Mesenchymal stem cell (in vitro differentiated cells and primary cell): Measurements from ENCODE around the gene BICDL2.

Experiments used
- DNase-seq: peaks from one replicate; pipeline ENCODE4 v3.0.0-alpha.2; 2013
- H2AFZ ChIP-seq: one replicate; pipeline ENCODE4 v1.6.1; 2013; ENCODE audit warnings: low read depth, mild to moderate bottlenecking, control low read depth, inconsistent platforms, low read length, moderate library complexity
- H2AK5ac ChIP-seq: 2 replicates; pipeline ENCODE4 v1.6.1; 2013; ENCODE audit warnings: low read length, moderate library complexity, mild to moderate bottlenecking, inconsistent platforms; ENCODE audit not compliant: severe bottlenecking
- H2BK120ac ChIP-seq: one replicate; pipeline ENCODE4 v1.6.1; 2013; ENCODE audit warnings: low read depth, mild to moderate bottlenecking, inconsistent platforms, low read length, moderate library complexity
- H2BK12ac ChIP-seq, 2 experiments: one replicate each; pipeline ENCODE4 v1.6.1; 2013; ENCODE audit warnings: inconsistent platforms in 2 of 2, low read length in 2 of 2, mild to moderate bottlenecking in 2 of 2, moderate library complexity in 2 of 2, control low read depth in 1 of 2
- H2BK15ac ChIP-seq: one replicate; pipeline ENCODE4 v1.6.1; 2013; ENCODE audit warnings: mild to moderate bottlenecking, low read depth, inconsistent platforms; ENCODE audit not compliant: poor library complexity, severe bottlenecking
- H2BK5ac ChIP-seq: 2 replicates; pipeline ENCODE4 v1.6.1; 2013; ENCODE audit warnings: low read depth, mild to moderate bottlenecking, low read length, control low read depth, inconsistent platforms; ENCODE audit not compliant: poor library complexity, severe bottlenecking
- H3K14ac ChIP-seq, 2 experiments: one replicate each; pipeline ENCODE4 v1.6.1; 2013; ENCODE audit warnings: inconsistent platforms in 2 of 2, low read length in 2 of 2, control low read depth in 1 of 2, mild to moderate bottlenecking in 1 of 2, moderate library complexity in 1 of 2
- H3K18ac ChIP-seq, 2 experiments: one replicate each; pipeline ENCODE4 v1.6.1; 2013; ENCODE audit warnings: inconsistent platforms in 2 of 2, low read length in 2 of 2, control low read depth in 1 of 2, low read depth in 1 of 2, mild to moderate bottlenecking in 1 of 2
- H3K23ac ChIP-seq, 2 experiments: one replicate each; pipeline ENCODE4 v1.6.1; 2013; ENCODE audit warnings: inconsistent platforms in 2 of 2, low read length in 2 of 2, mild to moderate bottlenecking in 2 of 2, moderate library complexity in 2 of 2, control low read depth in 1 of 2
- H3K27ac ChIP-seq: 2 replicates; pipeline ENCODE4 v1.5.1; 2013; ENCODE audit warnings: mild to moderate bottlenecking, moderate library complexity, low read length, control low read depth, inconsistent platforms; ENCODE audit not compliant: poor library complexity, severe bottlenecking
- H3K27me3 ChIP-seq, 2 experiments: 2 replicates each; pipeline versions ENCODE4 v1.6.1 to v1.7.0; 2013; ENCODE audit warnings: low read length in 2 of 2, mild to moderate bottlenecking in 2 of 2, moderate library complexity in 2 of 2, control low read depth in 1 of 2, inconsistent platforms in 1 of 2; ENCODE audit not compliant: control insufficient read depth in 1 of 2, insufficient read depth in 1 of 2
- H3K36me3 ChIP-seq, 2 experiments: 2 replicates each; pipeline versions ENCODE4 v1.6.1 to v1.7.0; 2013; ENCODE audit warnings: low read length in 2 of 2, control low read depth in 1 of 2, inconsistent platforms in 1 of 2, low read depth in 1 of 2, mild to moderate bottlenecking in 1 of 2; ENCODE audit not compliant: insufficient read depth in 2 of 2, control insufficient read depth in 1 of 2
- H3K4ac ChIP-seq, 2 experiments: one replicate each; pipeline ENCODE4 v1.6.1; 2013; ENCODE audit warnings: inconsistent platforms in 2 of 2, low read length in 2 of 2, mild to moderate bottlenecking in 2 of 2, moderate library complexity in 2 of 2, control low read depth in 1 of 2, low read depth in 1 of 2
- H3K4me1 ChIP-seq: 2 replicates; pipeline ENCODE4 v1.6.1; 2013; ENCODE audit warnings: low read depth, low read length, control low read depth; ENCODE audit not compliant: control insufficient read depth, insufficient read depth
- H3K4me2 ChIP-seq: 2 replicates; pipeline ENCODE4 v1.6.1; 2013; ENCODE audit warnings: low read length, mild to moderate bottlenecking, inconsistent platforms; ENCODE audit not compliant: poor library complexity, severe bottlenecking
- H3K4me3 ChIP-seq, 2 experiments: 2 replicates each; pipeline versions ENCODE4 v1.5.1 to v1.7.0; 2013; ENCODE audit warnings: low read length in 2 of 2, mild to moderate bottlenecking in 2 of 2, control low read depth in 1 of 2, low read depth in 1 of 2; ENCODE audit not compliant: insufficient read depth in 1 of 2
- H3K79me1 ChIP-seq: replicated peaks from 2 replicates; pipeline ENCODE4 v1.6.1; 2013; ENCODE audit warnings: mild to moderate bottlenecking, control low read depth, low read length, inconsistent platforms; ENCODE audit not compliant: poor library complexity, severe bottlenecking
- H3K9ac ChIP-seq: 2 replicates; pipeline ENCODE4 v1.7.0; 2013; ENCODE audit warnings: mild to moderate bottlenecking, low read length, moderate library complexity
- H3K9me3 ChIP-seq: 2 replicates; pipeline ENCODE4 v1.7.0; 2013; ENCODE audit warnings: mild to moderate bottlenecking, low read length; ENCODE audit not compliant: control insufficient read depth
- H4K8ac ChIP-seq: one replicate; pipeline ENCODE4 v1.6.1; 2013; ENCODE audit warnings: inconsistent platforms, mild to moderate bottlenecking, low read length, moderate library complexity
- H4K91ac ChIP-seq: one replicate; pipeline ENCODE4 v1.6.1; 2013; ENCODE audit warnings: mild to moderate bottlenecking, low read length, inconsistent platforms
- WGBS: methylation state at CpG from one replicate; pipeline ENCODE4 v1.1.7; 2013; ENCODE audit warnings: mixed read lengths; 5-methylcytosine and 5-hydroxymethylcytosine counted together

BICDL2 gene

DNA sequence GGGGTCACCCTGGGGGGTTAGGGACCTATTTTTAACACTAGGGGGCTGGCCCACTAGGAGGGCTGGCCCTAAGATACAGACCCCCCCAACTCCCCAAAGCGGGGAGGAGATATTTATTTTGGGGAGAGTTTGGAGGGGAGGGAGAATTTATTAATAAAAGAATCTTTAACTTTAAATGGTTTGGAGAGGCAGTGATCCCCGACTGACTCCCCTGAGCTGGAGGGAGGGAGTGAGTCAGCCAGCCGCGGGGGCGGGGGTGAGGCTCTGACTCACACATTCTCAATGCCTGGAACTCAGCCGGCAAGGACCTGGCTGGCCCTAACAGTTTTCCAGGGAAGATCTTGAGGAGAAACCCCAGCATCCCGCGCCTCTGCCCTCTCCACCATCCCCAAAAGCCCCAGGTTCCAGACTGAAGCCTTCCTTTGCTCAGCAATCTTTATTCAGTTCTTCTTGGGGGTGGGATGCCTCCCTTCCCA, 14.5 kb downstream of the BICDL2 start:
- H3K23ac ChIP-seq: no peak overlapping the region
- peak overlapping the region; percentile 87 to 94 for H3K4ac ChIP-seq
- H2BK15ac ChIP-seq: peak overlapping the region; percentile 93
- H3K4me3 ChIP-seq: peak overlapping the region; percentile 81 to 97
- peak overlapping the region; percentile 96 for H4K91ac ChIP-seq
- peak overlapping the region; percentile 99 for H2AK5ac ChIP-seq
- 1% methylated on average over 7 of the region's 8 CpGs for WGBS
- H3K14ac ChIP-seq: peak overlapping the region; percentile 62 to 89
- H2BK120ac ChIP-seq: peak overlapping the region; percentile 80
- no peaks in the 10 kb centered on the region for H3K9me3 ChIP-seq
- peaks cover 6% of the 10 kb centered on the region for H3K79me1 ChIP-seq
- peak overlapping the region; percentile 95 to 98 for H3K18ac ChIP-seq
- DNase-seq: peak; percentile 95
- peaks cover 29% of the 10 kb centered on the region for H3K4me1 ChIP-seq
- H3K27ac ChIP-seq: peak overlapping the region; percentile 100
- H2BK5ac ChIP-seq: peak overlapping the region; percentile 100
- H3K9ac ChIP-seq: peak overlapping the region; percentile 100
- peak overlapping the region; percentile 94 to 95 for H2BK12ac ChIP-seq
- no peak overlapping the region for H2AFZ ChIP-seq
- H3K4me2 ChIP-seq: peak overlapping the region; percentile 85
- H4K8ac ChIP-seq: peak overlapping the region; percentile 92
- H3K36me3 ChIP-seq: peaks cover 18 to 43% of the 10 kb centered on the region in 2 experiments
- H3K27me3 ChIP-seq: peaks cover 5 to 13% of the 10 kb centered on the region in 2 experiments

- peak overlapping the region; percentile 60 for H2BK15ac ChIP-seq
- peak overlapping the region; percentile 81 to 97 for H3K4me3 ChIP-seq
These were observed 15.1 kb downstream of the BICDL2 start for GRCh38 chr16:3021449-3022207.

GRCh38 chr16:3020604-3021448, 15.9 kb downstream of the BICDL2 start:
- DNase-seq: peak; percentile 90
- peak overlapping the region in 1 of 2 experiments; percentile 86 for H3K23ac ChIP-seq
- H4K91ac ChIP-seq: peak overlapping the region; percentile 90
- H3K79me1 ChIP-seq: peaks cover 6% of the 10 kb centered on the region
- peaks cover 5 to 18% of the 10 kb centered on the region in 2 experiments for H3K27me3 ChIP-seq
- peak overlapping the region; percentile 64 for H3K4me2 ChIP-seq
- H3K4ac ChIP-seq: peak overlapping the region; percentile 88 to 94
- H2AK5ac ChIP-seq: peak overlapping the region; percentile 98
- WGBS: 2% methylated on average over 42 of the region's 57 CpGs
- H2BK15ac ChIP-seq: peak overlapping the region; percentile 97
- H2AFZ ChIP-seq: no peak overlapping the region
- peak overlapping the region in 1 of 2 experiments; percentile 93 for H3K14ac ChIP-seq
- H3K27ac ChIP-seq: peak overlapping the region; percentile 100
- H2BK12ac ChIP-seq: peak overlapping the region; percentile 9 to 45
- H3K9me3 ChIP-seq: no peaks in the 10 kb centered on the region
- peak overlapping the region; percentile 100 for H2BK5ac ChIP-seq
- peaks cover 4 to 29% of the 10 kb centered on the region in 2 experiments for H3K36me3 ChIP-seq
- peak overlapping the region; percentile 81 for H4K8ac ChIP-seq
- H3K18ac ChIP-seq: peak overlapping the region; percentile 95 to 96
- H2BK120ac ChIP-seq: peak overlapping the region; percentile 77
- peak overlapping the region; percentile 81 to 97 for H3K4me3 ChIP-seq
- H3K9ac ChIP-seq: peak overlapping the region; percentile 100
- peaks cover 29% of the 10 kb centered on the region for H3K4me1 ChIP-seq

More at GRCh38 chr16:3021449-3022207, 15.1 kb downstream of the BICDL2 start:
- Histone ChIP-seq H2AK5ac (peak overlapping the region; percentile 99), H3K9ac (peak overlapping the region; percentile 100), H4K91ac (peak overlapping the region; percentile 90), H4K8ac (peak overlapping the region; percentile 81), H3K4ac (peak overlapping the region; percentile 88 to 94), H2BK5ac (peak overlapping the region; percentile 98), H3K14ac (peak overlapping the region; percentile 62 to 93), H2AFZ (no peak overlapping the region), H2BK120ac (peak overlapping the region; percentile 77), H3K18ac (peak overlapping the region; percentile 95 to 96), H2BK12ac (peak overlapping the region; percentile 49 to 90), H3K4me1 (peaks cover 29% of the 10 kb centered on the region), H3K79me1 (peaks cover 6% of the 10 kb centered on the region), H3K9me3 (no peaks in the 10 kb centered on the region), H3K4me2 (peak overlapping the region; percentile 64), H3K27ac (peak overlapping the region; percentile 100), H3K27me3 (peaks cover 5 to 18% of the 10 kb centered on the region in 2 experiments), H3K23ac (peak overlapping the region in 1 of 2 experiments; percentile 86), H3K36me3 (peaks cover 12 to 37% of the 10 kb centered on the region in 2 experiments)
- peak; percentile 90 for DNase-seq
- WGBS: under 1% methylated on average over 24 of the region's 25 CpGs
